GM19395 (cell line): Measurements from ENCODE around the gene LIMD2.
"Not testable (repeated sequence)": the region's sequence is repeated elsewhere in the genome, so short reads cannot be mapped to it uniquely, and the experiment has no call there.

Experiments used
- ATAC-seq: cut with Tn5 transposase; IDR thresholded peaks from one replicate; pipeline ENCODE4 v1.9.1; 2021; ENCODE audit warnings: mild to moderate bottlenecking, moderate library complexity; ENCODE audit not compliant: unreplicated experiment

Gene LIMD2

DNA sequence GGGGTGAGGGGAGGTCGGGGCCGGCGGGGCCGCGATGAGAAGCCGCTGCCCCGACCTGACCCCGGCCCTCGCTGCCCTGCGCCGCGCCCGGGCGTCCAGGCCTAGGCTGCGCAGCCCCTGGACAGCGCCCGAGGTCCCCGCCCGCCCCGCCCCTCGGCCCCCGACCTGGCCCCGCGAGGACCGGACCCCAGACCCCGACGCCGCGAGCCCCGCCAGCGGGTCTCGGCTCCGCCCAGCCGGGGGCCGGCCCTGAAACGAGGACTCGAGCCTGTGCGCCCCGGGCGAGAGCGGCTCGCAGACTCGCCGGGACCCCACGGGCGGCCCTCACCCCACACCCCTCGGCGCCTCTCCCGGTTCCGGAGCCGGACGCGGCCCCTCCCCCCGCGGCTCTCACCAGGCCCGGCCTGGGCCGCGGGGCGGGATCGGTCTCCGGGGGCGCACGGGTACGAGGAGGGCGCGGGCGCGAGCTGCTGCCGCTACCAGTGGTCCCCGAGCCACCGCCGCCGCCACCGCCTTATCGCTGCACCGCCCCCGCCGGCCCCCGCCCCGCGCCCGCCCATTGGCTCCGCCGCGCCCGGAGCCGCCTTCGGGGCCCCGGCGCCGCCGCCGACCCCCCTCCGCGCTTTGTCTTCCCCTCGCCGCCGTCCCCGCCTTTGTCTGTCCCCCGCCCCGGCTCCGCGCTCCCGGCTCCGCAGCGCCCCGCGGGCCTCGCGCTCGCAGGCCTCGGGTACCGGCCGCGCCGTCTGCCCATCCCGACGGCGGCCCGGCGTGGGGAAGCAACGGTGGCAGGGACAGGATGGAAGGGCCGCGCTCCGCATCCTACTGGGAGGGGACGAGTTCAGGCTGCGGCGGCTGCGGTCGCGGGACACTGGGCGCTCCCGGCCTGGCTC is at the start of gene LIMD2:
Gene LIMD2 (minus strand): TSS at position 488 of the 890 bp plus-strand sequence. CDS start 827 bp downstream, outside the sequence.
- ATAC-seq, result no peak

DNA sequence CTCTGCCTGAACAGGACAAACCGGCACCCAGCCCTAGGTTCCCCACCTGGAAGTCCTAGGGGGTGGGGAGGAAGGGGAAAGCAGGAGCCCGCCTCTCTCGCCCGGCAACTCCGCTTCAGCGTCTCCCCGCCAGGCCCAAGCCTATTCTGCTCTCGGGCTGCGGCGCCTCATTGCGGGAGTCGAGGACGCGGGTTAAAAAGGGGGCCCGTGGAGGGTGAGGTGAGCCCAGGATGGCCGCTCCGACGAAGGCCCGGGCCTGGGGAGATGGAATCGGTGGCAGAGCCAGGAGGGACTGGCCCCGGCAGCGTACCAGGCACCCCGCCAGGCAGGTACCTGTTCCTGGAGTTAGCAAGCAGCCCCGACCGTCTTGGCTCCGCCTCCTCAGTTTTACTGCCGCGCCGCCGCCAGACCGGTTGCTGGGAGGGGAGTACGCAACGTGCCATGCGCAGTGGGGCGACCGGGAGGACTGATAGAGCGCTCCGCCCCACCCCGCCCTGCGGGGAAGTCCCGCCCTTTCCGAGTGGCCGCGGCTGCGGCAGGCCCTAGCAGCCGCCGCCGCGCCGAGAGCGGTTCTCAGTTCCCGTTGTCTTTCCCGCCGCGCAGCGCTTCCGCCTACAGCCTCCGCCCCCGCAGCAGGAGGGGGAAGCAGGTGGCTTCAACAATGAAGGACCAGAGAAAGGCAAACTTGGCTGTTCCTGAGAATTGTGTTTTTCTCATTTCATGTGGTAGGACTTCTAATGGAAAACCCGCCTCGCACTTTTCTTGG is 41.7 kb upstream of the LIMD2 start, which contains the start of gene STRADA:
Gene STRADA (minus strand): TSS at position 392 of the 766 bp plus-strand sequence. CDS start 13,430 bp downstream, outside the sequence.
- ATAC-seq, result peak; percentile 89

DNA sequence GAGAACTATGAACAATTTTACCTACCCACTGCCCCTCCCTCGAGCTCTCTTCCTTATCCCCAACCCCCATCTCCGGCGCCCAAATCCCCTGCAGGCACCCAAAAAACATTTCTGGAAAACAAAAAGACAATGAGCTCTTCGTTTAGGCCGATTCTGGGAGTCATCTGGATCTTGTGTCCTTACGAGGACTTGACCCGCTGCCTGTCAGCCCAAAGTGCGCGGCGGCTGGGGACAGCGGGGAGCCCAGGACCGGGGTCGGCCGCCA is 41.1 kb upstream of the LIMD2 start:
- ATAC-seq, result peak; percentile 22

DNA sequence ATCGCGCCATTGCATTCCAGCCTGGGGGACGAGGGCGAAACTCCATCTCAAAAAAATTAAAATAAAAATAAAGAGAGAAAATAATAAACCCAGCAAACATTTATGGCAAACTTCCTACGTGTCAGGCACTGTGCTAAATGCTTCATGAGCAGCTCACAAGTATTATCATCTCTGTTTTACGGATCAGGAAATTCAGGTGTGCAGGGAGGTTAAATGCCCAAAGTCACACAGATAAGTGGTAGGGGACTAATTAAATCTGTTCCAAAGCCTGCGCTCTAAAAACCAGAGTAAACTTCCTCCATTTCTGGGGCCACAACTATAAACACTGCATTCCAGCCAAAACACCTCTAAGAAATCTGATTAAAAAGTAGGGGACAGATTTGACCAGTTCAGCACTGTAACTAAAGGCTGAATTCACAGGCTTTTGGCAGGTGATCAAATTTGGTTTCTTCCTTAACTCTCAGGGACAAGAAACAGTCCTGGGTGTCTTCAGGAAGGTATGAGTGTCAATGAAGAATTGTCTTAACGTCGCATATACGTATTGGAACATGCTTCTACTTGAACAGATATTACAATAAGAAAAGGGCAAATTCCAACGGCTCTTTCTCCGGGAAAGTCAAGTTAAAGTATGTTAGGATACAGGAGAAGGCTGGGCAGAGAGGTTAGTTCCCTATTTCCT is 40.7 kb upstream of the LIMD2 start:
- no peak for ATAC-seq

DNA sequence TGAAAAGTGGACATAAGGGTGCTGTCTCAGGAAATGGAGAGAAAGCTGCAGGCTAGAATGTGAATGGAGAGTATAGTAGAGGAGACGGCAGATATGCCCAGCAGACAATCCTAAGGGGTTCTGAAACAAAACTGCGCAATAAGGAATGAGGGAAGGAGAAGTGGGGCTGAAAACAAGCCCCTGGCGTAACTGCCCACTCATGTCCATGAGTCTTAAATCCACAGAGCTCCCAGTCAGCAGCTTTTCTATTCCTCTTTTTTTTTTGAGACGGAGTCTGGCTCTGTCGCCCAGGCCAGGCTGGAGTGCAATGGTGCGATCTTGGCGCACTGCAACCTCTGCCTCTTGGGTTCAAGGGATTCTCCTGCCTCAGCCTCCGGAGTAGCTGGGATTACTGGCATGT is 35.8 kb upstream of the LIMD2 start:
- no peak for ATAC-seq

DNA sequence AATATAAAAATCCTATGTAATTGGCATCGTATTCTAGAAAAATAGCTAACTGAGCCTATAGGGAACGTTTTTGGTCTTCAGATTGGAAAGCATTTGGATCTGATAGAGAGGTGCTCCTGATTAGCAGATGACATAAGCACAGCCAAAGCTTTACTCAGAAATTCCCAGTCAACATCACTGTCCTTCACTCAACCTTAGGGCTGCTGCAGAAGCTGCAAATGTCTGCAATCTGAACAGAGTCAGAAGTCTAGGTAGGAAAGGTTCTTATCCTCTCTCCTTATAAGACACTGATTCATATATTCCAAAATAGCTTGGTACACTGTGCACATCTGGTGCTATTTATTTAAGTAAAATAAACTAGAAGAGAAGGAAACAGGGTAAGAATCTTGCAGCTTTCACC is 22.5 kb upstream of the LIMD2 start:
- no peak for ATAC-seq

DNA sequence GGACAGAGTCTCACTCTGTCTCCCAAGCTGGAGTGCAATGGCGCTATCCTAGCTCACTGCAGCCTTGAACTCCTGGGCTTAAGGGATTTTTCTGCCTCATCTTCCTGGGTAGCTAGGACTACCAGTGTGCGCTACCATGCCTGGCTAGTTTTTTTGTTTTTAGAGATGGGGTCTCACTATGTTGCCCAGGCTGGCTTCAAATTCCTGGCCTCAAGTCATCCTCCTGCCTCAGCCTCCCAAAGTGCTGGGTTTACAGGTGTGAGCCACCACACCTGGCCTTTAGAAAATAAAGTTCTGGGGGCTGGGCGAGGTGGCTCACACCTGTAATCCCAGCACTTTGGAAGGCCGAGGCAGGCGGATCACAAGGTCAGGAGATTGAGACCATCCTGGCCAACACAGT is 20.3 kb upstream of the LIMD2 start:
- ATAC-seq, result not testable (repeated sequence)

DNA sequence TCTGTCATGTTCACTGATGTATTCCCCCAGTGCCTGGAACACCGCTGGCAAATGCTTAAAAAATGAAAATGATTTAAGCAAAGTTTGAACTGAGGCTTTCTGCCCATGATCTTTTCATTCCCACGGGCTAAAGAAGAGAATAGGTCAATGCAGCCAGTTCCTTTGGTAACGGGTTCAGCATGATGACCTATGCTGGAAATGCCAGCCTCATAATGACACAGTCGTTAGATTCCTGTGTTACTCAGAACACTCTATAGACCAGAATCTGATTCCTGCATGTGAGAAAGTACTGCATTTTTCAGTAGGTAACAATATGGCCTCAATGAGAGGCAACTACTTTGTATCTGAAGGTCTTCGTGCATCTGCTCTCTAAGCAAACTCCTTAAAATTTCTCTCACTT is 19.1 kb upstream of the LIMD2 start:
- ATAC-seq, result no peak

DNA sequence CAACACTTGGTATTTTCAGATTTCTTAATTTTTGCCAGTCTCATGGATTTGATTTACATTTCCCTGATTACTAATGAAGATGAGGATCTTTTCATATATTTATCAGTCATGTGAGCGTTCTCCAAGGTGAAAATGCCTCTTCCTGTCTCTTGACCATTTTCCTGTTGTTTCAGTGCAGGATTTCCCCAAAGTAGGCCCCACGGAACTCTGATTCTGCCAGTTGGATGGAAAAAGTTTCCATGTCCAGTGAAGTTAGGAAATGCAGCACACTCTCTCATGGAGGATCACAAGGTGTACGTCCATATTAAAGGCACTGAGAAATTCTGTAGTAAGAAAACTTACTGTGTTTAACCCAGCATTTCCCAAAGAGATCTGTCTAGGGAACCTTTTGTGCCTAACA is 16.5 kb upstream of the LIMD2 start:
- ATAC-seq, result no peak

DNA sequence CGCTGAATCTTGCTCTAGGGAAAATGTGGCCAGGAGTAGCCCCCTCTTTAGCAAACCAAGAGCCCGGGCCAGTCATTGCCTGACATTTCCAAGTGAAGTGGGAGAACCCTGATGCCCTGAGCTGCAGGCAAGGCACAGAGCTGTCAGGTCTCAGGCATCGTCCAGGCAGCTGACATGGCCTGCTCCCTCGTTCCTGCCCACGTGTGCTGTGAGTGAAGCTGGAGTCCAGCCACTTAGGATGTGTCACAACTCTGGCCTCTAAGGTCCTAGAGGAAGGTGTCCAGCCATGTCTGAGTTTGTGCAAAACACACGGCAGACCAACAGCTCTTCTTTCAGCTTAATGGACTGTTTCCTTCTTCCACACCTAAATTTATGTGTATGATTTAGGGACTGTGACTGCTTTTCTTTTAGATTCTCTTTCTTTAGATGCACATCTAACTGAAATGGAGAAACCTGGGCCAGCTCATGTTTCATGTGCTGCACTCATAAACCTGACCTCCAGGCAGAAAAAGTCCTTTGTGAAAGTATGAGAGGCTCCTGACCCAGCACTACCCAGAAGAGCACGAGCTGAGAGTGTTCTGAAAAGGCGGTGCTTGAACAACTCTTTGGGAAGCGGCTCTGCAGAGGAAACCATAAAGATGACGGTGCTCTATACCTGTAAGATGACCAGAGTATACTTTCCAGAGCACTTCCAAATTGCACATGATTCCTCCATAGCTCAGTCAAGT is 14.8 kb upstream of the LIMD2 start:
- ATAC-seq, result no peak

DNA sequence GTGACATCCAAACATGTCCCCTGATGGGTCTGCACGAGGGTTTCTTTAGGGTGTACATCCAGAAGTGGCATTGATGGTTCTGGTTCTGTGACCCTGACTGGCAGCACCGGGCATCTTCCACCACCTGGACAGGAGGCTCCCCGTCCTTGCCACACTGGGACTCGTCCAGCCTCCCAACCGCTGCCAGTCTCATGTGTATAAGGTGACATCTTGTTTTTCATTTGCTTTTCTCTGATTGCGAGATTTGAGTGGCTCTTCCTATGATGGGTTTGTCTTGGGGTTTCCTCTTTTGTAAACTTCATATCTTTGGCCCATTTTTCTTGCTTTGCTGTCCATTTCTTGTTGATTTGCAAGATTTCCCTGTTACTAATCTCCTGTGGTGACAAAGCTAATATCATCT is 9.2 kb upstream of the LIMD2 start:
- no peak for ATAC-seq

DNA sequence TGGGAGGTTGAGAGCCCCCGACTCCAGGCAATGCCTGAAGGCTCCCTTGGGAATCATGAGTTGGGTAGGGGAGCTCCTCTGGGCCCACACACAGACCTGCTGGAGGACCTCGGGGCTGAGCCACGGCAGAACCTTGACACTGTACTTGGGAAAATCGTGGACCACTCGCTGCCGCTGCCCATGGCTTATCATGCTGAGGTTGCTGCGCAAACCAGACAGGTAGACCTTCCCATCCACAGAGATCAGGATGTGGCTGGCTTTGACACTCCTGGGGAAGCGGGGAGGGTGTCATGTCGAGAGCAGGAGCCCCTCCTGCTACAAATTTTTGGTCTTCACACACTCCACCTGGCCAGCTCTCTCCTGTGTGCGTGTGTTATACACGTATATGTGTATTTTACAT is 7.2 kb upstream of the LIMD2 start:
- ATAC-seq, result no peak

DNA sequence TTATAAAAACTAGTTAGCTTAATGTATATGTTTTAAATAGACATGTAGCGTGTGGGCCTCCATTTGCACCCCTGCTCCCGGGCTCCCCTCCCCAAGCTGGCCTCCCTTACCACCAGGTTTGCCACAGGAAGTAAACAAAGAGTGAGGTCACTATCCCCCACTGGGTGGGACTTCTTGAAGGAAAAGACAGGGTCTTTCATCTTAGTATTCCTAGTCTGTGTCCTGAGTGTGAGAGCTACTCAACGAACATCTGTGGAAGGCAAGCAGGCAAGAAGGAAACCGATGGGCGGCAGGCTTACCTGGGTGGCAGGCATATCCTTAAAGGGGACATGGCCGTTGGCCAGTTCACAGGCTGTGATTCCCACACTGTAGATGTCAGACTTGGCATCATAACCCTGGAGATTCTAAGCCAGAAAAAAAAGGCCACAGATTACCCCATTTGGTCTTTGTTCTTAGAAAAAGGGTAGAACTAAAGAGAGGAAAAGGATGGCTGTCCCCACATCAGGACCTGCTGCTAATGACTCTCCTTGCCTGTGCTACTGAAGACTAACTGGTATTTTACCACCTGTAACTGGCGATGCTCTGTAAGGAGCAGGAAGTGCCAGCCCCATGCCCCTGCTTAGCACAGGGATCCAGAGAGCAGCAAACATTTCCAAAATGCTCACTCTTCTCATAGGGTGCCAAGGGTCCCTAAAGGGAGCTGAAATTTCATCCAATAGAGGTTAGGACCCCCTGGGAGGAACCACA is 6.6 kb upstream of the LIMD2 start:
- ATAC-seq, result no peak

DNA sequence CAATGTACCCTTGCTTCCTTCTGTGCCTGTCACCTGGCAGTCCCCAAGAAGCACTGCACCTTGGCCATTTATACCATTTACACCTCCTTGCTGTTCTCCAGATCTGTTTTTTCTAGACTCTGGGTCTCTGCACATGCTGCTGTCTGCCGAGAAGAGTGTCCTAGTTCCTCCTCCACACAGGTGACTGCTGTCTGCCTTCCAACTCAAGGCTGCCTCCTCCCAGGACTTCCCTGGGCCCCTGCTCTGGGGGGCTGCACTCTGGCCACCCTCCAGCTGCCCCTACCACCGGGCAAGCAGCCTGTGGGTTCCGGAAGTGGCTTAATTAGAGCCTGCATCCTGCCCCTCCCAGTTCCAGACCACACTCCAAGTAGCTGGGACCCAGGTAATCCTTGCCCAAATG is 5.7 kb upstream of the LIMD2 start:
- ATAC-seq, result no peak

DNA sequence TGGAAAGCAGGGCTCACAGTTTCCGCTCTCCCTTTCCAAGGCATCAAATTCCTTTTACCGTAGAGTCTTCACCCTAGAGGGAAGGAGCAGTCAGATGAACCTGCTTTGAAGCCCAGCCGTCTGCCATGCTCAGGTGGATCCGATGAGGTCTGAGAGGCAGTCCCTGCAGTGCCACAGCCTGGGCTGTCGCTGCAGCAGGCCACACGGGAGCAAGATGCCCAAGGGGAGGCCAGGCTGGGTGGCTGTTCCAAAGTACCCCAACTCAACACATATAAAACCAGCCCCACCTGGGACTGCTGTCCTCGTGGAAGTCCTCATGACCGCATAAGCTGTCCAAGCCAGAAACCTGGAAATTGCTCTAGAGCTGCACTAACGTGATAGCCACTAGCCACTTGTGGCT is 4.9 kb upstream of the LIMD2 start:
- no peak for ATAC-seq

DNA sequence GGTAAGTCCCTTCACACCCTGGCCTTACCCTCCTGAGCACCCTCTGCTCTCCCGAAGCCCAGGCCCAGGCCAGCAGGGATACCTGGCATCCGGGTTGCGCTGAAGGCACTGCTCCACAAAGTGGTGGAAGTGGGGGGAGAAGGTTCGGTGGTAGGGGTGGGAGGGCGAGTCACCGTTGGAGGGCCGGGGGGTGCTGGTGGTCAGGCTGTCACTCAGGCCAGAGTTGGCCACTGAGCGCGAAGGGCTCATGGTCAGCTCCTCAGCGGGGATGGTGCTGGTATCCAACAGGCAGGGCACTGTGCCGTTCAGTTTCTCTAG is 4.3 kb upstream of the LIMD2 start:
- ATAC-seq, result no peak

DNA sequence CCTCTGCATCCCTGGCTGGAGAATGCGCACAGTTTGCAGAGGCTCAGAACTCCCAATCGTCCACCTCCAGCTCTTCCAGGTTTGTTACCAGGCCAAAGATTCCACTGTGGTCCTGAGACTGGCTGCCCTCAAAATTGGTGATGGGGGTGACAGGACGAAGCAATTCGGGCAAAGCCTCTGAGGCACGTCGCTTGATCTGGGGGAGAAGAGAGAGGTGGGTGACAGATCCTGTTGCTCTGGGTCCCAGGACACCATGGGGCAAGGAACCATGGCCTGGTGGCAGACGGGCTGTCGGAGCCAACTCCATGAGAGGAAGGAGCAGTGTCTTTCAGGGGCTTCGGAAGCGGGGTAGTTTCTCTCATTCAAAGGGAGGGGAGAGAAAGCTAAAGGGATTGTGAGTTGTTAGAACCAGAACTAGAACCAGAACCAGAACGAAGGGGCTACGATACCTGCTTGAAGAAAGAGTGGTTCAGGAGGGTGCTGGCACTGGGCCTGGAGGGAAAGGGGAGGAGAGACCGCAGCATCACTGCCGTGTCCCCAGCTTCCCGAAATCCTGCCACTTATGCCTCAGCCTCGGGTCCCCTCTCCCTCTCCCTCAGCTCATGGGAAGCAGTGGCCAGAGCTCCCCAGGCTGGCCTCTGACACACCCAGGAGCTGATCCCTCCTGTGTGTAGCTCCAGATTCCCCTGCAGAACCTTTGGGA is 3.8 kb upstream of the LIMD2 start:
- no peak for ATAC-seq

DNA sequence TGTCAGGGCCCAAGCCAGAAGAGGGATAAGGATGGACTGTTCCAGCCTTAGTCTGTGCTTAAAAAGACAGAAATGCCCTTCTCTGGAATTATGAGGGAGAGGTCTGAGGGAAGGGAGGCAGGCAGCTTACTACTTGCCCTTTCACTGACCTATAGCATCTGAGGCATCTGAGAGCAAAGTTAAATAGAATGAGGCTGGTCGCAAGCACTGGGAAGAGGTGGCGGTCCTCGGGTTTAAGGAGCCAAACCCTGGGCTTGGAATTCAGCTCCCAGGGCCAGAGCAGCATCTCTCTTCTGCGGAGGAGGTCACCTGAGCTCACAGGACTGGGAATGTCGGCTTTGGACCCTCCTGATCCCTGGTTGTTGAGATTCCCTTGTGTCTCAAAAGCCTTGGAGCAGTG is 3.1 kb upstream of the LIMD2 start:
- ATAC-seq, result no peak

DNA sequence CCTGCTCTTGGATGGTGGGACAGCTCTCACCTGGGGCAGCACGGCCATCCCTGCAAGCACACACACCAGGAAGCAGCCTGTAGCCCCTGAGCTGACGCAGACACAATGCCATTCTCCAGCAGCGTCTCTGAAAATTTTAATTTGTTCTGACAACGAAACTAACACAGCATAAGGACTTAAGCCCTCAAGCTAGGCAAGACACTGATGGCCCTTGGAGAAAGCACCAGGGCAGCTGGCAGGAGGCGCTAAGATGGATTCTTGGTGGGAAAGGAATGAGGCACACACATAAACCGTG is 2.7 kb upstream of the LIMD2 start:
- no peak for ATAC-seq
